ENCODE measurements around the gene TTC1.
"Not testable (repeated sequence)": the region's sequence is repeated elsewhere in the genome, so short reads cannot be mapped to it uniquely, and the experiment has no call there.

Gene TTC1, protein sequence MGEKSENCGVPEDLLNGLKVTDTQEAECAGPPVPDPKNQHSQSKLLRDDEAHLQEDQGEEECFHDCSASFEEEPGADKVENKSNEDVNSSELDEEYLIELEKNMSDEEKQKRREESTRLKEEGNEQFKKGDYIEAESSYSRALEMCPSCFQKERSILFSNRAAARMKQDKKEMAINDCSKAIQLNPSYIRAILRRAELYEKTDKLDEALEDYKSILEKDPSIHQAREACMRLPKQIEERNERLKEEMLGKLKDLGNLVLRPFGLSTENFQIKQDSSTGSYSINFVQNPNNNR
- 30.8 to 53.3 (median 40.7) reads per million in 4 donors for total RNA-seq

- peak; percentile 78 to 98 (median 92) for DNase-seq
Observed at GRCh38 chr5:160008877-160009590, at the start of gene TTC1. Gene TTC1 (plus strand): TSS chr5:160009139. CDS start chr5:160010529, 1,390 bp downstream.

DNA sequence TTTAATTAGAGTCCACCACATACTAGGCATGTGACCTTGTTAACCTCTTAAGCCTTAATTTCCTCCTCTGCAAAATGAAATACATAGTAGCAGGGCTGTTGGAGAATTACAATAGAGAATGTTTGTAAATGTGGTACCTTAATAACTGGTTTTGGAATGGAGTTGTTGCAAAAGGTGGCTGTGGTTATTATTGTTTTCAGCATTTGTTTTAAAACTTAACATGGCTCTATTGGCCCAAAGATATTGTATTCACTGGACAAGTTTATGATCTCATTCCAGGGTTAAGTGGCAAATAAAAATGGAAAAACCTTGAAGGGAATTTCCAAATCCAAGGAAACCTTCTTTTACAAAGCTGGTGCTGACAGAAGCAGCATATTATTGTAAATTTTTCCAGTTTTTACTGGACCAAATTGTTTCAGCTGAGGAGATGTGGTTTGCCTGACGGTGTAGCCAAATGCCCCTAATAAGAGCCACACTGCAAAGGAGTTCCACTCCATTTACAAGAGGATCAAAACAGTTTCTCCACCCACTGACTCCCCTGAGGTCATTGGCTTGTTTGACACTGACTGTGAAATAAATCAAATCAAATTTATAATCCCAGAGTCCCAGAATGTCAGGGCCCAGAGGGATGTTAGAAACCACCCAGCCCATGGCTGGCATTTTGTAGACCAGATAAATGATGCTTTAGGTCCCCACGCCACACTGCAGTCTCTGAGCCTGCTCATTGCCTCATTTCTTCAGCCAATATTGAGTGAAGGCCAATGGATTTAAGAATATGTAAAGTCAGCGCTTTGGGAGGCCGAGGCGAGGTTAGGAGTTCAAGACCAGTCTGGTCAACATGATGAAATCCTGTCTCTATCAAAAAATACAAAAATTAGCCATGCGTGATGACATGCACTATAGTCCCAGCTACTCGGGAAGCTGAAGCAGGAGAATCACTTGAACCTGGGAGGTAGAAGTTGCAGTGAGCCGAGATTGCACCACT is 47.5 kb upstream of the TTC1 start:
- no peak for DNase-seq

GRCh38 chr5:159962214-159962613 is 46.7 kb upstream of the TTC1 start:
- no peak for DNase-seq

DNA sequence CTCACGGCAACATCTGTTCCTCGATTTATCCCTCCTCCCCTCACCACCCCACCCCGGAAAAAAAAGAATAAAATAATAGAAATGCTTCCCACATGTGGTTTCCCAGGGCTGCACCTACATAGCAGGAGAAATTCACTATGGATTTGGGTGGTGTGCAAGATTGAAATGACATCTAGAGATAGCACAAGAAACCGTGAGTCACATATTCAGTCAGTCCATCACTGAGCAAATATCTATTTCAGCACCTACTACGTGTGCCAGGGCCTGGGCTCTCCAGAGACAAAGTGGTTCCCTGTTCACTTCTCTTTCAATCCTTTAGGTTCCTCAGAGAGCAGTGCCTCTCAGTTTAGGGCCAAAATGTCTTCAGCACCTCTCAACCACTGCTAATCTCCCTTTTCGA is 45.0 kb upstream of the TTC1 start:
- no peak for DNase-seq

- DNase-seq, result peak in 1 of 5 donors; percentile 5
Observed at GRCh38 chr5:159965031-159965837, 43.7 kb upstream of the TTC1 start.

GRCh38 chr5:159965838-159966128 is 43.2 kb upstream of the TTC1 start:
- DNase-seq, result not testable (repeated sequence)

DNA sequence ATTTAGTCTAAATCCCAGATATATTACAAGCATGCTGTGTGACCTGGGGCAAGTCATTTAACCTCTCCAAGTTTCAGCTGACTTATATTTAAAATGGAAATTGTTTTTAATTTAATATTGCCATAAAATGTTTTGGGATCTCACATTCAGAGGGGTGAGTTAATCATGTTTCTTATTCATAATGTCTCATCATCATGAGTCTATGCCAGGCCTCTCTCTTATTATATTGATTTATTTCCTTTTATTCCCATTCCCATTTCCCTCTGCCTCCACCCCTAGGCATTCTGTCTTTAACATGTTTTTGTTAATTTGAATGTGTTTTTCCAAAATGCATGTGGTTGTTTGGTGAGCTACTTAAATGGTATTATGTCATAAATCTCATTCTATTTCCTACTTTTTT is 39.0 kb upstream of the TTC1 start:
- DNase-seq, result no peak

DNA sequence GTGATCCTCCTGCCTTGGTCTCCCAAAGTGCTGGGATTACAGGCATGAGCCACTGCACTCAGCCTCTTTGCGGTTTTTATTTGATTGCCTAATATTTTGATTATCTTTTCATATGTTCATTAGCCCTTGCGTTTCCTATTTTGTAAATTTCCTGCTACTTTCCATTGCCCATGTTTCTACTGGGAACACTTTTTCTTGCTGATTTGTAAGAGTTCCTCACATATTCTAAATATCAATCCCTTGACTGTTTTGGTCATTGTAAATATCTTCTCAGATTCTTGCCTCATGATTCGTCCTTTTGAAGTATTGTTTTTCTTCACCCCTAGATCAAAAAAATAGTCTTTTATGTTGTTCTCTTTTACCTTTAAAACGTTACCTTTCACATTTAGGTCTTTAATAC is 37.9 kb upstream of the TTC1 start:
- no peak for DNase-seq

DNA sequence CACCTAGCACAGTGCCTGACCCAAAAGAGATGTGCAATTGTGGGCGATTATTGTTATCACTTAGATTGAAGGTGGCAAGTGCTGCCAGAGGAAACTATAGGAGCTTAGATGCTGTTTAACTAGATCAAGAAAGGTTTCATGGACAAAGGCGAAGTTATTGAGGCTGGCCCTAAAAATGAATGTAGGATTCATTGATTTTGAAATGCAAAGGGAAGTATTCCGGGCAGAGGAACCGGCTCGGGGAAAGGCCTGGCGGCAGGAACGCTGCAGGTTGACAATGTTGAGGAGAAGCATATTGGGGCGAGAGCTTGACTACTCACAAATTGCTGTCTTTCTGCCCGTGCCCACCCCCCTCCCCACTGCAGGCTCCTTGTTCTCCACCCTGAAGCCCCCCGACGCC is 37.4 kb upstream of the TTC1 start:
- no peak for DNase-seq

- no peak for DNase-seq
Observed at GRCh38 chr5:159971931-159972461, 36.9 kb upstream of the TTC1 start.

- no peak for DNase-seq
Observed at GRCh38 chr5:159972538-159973362, 36.2 kb upstream of the TTC1 start.

DNA sequence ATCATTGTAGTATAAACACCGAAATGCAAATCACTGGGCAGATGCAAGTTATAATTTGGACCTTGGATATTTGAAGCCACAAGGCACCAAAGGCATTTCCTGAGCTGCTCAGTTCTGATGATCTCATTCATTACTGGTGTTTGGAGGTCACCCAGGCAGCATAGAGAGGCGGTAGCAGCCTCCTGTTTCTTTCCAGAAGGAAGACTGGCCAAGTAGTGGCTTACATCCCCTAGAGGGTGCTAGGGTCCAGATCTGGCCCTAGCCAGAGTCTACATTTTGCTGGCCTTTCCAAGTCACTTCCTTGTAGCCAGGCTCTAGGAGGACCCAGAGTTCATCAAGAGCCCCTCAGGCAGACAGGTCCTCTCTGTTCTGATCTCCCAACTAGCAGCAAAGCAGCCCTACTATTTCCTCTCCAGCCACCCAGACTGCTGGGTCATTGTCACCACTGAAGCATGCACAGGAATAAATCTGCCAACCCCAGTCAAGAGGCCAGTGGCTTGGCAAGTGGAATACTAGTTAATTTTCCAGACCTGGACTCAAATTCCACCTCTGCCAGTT is 33.4 kb upstream of the TTC1 start:
- DNase-seq, result no peak

DNA sequence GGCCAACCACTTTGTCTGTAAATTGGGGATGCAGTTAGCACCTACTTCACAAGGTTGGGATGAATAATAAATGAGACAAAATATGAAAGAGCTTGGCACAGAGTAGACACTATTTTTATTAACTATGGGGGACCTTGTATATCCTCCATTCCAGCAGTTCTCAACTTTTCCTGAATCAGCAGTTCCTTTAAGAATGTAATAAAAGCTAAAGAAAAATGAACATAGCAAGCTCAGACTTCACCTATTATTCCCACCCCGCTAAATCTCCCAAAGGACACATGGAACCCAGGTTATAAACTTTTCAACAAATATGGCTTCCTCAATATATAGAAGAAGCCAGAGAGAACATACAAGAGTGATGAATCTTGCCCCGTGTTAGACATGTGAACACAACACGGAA is 32.0 kb upstream of the TTC1 start:
- DNase-seq, result no peak

DNA sequence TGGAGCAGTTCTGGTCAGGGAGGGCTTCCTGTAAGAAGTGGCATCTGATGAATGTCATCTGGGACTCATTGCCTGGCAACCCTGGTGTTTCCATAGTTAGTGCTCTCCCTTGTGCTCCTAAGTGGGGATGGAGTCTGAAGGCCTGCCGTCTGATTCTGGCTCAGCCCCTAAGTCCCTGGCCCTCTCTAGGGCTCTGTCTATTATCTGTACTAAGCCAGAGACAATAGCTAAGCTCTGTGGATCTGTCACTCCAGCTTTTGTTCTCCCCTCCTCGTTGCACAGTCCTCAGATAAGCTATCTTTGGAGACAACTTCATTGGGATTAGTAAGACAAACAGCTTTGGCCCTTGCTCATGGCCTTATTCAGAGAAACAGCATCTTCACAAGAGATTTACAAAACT is 30.6 kb upstream of the TTC1 start:
- no peak for DNase-seq

DNA sequence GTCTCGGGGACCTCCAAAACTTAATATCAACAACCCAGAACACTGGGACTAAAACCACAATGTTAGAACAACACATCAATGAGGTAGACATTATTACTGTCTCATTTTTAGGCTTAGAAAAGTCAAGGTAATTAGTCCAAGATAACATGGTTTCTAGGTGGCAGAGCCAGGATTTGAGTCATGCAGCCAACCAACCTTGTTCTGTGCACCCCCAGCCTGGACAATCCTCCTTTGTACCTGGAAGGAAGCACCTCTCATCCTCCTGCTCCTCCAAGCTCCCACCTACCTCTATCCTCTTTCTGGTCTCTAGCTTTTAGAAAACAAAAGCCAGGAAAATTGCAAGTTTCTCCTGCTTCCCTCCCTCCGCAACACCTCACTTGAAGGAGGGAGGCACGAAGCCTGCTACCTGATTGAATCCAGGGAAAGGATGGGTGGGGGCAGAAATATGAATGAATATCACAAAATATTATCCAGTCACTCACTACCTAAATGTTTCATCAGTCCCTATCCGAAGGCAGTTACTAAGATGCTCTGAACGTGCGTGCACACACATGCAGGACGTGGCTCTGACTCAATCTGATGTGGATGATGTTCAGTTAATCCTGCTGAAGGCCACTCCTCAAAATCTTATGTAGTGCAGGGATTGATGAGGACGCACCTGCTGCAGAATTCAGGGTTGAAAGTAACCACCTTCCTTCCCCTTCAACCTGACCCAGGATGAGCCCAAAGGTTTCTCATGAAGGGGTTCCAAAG is 26.3 kb upstream of the TTC1 start:
- no peak for DNase-seq

DNA sequence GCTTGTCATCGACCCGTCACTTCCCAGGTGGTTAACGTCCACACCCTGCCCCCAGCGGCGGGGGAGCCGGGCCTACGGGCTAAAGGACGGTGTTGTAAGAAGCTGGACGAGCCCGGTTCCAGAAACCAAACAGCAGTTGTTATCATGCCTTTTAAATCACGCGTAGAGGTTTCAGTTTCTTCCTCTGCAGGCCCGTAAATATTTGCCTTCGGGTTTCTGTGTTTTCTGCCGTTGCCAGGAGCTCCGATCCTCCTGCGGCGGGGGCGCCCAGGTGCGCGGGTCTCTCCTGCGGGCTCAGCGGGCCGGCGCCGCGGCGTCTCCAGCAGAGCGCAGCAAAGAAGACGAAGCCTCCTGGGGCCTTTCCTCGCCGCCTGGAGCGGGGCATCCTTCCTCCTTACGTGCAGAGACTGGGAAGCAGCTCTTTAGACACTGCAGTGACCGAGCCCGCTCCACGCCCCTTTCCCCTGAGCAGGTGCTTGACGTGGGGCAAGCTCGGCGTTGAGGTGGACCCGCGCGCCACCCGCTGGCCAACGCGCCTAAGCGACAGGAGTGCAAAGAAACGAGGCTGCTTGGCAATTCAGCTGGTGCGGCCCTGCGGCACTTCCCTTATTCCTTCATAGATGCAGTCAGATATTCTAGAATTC is 21.8 kb upstream of the TTC1 start:
- DNase-seq, result peak; percentile 47 to 67 (median 60)

DNA sequence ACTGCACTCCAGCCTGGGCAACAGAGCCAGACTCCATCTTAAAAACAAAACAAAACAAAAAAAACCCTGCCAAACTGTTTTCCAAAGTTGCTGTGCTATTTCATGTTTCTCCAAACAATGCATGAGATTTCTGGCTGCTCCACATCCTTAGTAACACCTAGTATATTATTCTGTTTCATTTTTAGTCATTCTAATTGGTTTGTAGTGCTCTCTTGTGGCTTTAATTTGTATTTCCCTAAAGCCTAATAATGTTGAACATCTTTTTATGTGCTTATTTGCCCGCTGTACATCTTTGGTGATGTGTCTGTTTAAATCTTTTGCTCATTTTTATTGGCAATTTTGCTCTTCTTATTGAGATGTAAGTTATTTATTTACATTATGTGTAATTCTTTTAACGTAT is 18.4 kb upstream of the TTC1 start:
- DNase-seq, result no peak

- no peak for DNase-seq
Observed at GRCh38 chr5:159992566-159992965, 16.4 kb upstream of the TTC1 start.

DNA sequence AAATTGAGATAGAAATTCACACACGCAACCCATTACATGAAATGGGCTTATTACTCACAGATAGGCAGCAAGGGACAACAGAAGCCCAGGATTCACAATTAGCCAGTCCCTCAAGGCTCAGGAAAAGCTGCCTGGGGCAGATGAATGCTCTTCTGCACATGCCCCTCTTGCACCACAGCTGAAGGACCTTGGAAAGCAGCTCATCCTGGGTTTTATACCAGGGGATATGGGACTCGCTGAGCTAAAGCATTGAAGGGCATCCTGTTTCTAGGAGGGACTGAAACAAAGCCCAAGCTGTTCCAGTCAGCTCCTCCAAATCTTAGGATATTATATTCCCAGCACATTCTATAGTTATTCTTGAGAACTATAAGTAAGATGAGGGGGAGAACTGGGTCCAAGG is 15.7 kb upstream of the TTC1 start:
- no peak for DNase-seq

- no peak for DNase-seq
Observed at GRCh38 chr5:159995907-159996306, 13.0 kb upstream of the TTC1 start.

All from T-helper 1 cell (primary cell).